GM13976 (cell line): Measurements from ENCODE around the gene RPS27L.
A peak's percentile ranks its signal among the peaks of the same experiment; 100 is the strongest.

Experiments
- DNase-seq: peaks from one replicate; pipeline ENCODE4 v3.0.0; 2012; ENCODE audit warnings: low spot score
- in situ Hi-C: fragments of 300-500 bp; cut with MboI; formaldehyde crosslinking; loops from one replicate; pipeline ENCODE4 v1.12.0; 2022; ENCODE audit warnings: low sequenced_read_pairs, mixed read lengths, inconsistent platforms; ENCODE audit not compliant: unreplicated experiment
- TF ChIP-seq, protein P1 (sequence below): IDR thresholded peaks from 2 replicates; pipeline ENCODE4 v1.5.1; 2012; ENCODE audit warnings: borderline replicate concordance, mild to moderate bottlenecking; ENCODE audit not compliant: insufficient read depth; ENCODE audit errors: extremely low read depth, missing control alignments, control extremely low read depth

The RPS27L gene

DNA sequence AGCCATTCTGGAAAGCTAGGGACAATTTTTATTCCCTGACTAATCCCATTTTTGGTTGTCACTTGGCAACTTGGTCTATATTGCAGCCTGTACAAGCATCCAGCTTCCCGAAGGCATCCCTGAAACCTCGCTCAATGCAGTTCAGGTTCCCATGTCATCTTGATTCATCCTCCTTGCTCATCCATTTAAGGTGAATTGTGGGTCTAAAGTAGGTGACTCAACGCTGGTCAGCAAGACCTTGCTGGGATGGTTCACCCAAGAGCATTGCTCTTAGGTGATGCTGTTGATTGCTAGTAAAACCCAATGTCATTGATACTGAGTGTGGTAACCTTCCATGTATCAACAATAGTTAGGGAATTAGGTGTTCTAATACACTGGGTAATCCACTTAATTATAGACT is 19.0 kb upstream of the RPS27L start:
- DNase-seq = no peak
- in situ Hi-C loops = no loop called here
- TF ChIP-seq, protein P1, sequence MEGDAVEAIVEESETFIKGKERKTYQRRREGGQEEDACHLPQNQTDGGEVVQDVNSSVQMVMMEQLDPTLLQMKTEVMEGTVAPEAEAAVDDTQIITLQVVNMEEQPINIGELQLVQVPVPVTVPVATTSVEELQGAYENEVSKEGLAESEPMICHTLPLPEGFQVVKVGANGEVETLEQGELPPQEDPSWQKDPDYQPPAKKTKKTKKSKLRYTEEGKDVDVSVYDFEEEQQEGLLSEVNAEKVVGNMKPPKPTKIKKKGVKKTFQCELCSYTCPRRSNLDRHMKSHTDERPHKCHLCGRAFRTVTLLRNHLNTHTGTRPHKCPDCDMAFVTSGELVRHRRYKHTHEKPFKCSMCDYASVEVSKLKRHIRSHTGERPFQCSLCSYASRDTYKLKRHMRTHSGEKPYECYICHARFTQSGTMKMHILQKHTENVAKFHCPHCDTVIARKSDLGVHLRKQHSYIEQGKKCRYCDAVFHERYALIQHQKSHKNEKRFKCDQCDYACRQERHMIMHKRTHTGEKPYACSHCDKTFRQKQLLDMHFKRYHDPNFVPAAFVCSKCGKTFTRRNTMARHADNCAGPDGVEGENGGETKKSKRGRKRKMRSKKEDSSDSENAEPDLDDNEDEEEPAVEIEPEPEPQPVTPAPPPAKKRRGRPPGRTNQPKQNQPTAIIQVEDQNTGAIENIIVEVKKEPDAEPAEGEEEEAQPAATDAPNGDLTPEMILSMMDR = no peak

DNA sequence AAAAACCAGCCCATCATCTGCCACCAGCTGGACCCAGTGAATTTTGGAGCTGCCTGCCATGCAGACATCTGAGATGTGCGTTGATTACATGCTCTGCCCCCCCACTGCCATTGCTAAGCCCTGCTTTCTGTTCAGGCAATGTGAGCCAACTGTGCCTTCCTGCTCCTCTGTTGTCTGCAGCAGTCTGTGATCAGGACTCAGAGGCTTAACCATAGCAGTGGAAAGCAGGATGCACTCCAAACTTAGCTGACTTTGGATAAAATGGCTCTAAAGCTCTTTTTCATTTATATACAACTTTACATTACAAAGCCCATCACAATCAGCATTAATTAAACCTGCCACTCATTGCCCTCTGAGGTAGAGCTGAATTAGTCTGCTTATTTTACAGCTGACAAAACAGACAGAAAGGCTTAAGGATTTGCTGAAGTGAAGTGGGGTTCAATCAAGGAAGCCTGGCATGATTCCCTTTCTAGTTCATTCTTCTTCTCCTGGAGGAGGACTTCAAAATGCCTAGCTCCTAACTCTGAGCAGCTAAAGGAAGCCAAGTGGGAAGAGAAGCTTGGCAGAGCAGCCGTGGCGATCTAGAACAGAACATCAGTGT is 15.7 kb upstream of the RPS27L start:
- TF ChIP-seq, protein P1 = no peak
- in situ Hi-C loops = no loop called here
- no peak for DNase-seq

GRCh38 chr15:63172376-63172775 is 15.1 kb upstream of the RPS27L start:
- DNase-seq = no peak
- TF ChIP-seq, protein P1 = no peak
- in situ Hi-C loops = no loop called here

GRCh38 chr15:63169788-63170187 is 12.5 kb upstream of the RPS27L start:
- in situ Hi-C loops = no loop called here

DNA sequence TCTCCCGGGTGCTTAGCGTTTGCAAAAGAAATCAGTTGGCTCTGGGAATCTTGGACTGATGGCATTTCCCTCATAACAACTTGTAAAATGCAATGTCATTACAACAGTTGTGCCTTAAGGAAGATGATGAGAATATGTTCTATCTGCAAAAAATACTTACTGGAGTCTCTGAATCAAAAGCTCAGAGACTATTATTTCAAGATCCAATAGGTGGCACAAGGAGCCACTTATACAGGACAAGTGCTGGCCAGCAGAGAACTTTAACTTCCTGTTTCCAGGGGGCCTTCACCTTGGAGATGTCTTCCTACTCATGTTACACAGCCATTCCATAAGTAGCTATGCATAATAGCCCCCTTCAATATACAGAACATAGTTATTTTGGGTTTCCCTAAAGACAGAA is 8.9 kb upstream of the RPS27L start:
- TF ChIP-seq, protein P1 = no peak
- peak; percentile 33 for DNase-seq
- in situ Hi-C loops = no loop called here

More at GRCh38 chr15:63169788-63170187, 12.5 kb upstream of the RPS27L start:
- no peak for DNase-seq
- TF ChIP-seq, protein P1 = no peak

GRCh38 chr15:63165166-63165859 is 8.0 kb upstream of the RPS27L start:
- no peak for DNase-seq
- TF ChIP-seq, protein P1 = no peak
- in situ Hi-C loops = no loop called here
